GM12865 (cell line): Measurements from ENCODE around the gene RAET1E.

Experiments
- DNase-seq: peaks from one replicate; pipeline ENCODE4 v3.0.0; 2010; ENCODE audit warnings: low read depth
- H3K4me3 ChIP-seq: 2 replicates; pipeline ENCODE4 v1.5.1; 2011; ENCODE audit warnings: mild to moderate bottlenecking, low read depth, low read length, control low read depth
- TF ChIP-seq, protein P1 (sequence below): IDR thresholded peaks from 2 replicates; pipeline ENCODE4 v1.5.1; 2011; ENCODE audit warnings: low read length, control low read depth, low read depth, inconsistent platforms; ENCODE audit not compliant: insufficient read depth; ENCODE audit errors: missing control alignments

The RAET1E gene

DNA sequence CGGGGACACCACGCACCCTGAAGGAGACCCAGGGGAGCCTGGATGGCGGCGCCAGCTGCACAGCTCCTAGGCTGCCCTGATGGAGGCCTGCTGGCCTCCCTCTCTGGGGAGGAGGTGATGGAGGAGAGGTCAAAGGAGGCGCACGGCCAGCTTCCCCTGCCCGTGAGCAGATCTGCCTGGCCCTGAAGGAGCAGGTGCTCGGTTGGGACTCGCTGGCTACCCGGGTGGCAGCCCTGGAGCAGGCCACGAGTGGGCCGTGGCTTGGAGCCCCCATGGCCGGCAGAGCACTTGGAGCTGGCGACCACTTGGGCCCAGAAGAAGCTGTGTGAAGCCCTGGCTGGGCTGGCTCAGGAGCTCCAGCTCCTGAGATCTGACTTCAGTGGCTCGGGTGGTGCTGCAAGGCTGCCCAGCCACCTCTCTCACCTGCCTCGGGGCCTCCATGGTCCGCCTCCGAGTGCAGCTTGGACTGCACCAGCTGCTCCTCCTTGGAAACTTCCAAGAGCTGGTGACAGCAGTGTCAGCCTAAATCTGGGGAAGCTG, 7.5 kb upstream of the RAET1E start:
- TF ChIP-seq, protein P1, sequence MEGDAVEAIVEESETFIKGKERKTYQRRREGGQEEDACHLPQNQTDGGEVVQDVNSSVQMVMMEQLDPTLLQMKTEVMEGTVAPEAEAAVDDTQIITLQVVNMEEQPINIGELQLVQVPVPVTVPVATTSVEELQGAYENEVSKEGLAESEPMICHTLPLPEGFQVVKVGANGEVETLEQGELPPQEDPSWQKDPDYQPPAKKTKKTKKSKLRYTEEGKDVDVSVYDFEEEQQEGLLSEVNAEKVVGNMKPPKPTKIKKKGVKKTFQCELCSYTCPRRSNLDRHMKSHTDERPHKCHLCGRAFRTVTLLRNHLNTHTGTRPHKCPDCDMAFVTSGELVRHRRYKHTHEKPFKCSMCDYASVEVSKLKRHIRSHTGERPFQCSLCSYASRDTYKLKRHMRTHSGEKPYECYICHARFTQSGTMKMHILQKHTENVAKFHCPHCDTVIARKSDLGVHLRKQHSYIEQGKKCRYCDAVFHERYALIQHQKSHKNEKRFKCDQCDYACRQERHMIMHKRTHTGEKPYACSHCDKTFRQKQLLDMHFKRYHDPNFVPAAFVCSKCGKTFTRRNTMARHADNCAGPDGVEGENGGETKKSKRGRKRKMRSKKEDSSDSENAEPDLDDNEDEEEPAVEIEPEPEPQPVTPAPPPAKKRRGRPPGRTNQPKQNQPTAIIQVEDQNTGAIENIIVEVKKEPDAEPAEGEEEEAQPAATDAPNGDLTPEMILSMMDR: no peak
- DNase-seq: no peak
- H3K4me3 ChIP-seq: no peak overlapping the region

DNA sequence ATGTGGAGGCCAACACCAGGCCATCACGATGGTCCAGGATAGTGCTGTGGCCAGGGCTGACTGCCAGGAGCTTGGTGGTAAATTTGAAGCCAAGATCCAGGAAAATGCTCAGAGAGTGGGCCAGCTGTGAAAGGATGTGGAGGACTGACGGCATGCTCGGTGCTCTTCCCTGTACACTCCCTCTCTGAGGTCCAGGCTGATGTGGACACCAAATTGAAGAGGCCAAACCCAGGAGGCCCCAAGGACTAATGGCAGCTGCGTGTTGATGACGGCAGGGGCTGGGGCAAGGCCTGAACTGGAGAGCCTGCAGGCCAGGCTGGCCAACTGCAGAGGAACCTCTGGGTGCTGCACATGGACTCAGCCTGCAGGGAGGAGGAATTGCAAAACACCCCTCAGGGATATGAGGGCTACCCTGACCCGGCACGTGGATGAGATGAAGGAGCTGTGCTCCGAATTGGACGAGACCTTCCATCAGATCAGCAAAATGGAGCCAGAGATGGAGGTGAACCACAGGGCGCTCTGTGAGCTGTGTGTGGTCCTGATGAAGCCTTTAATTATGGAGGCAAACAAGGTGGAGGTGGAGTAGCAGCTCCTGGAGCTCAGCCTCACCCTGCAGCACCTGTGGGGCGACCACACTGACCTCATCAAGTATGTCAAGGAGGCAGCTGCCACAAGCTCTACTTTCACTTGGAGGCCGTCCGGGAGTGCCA, 6.9 kb upstream of the RAET1E start:
- no peak for DNase-seq
- H3K4me3 ChIP-seq: no peak overlapping the region

DNA sequence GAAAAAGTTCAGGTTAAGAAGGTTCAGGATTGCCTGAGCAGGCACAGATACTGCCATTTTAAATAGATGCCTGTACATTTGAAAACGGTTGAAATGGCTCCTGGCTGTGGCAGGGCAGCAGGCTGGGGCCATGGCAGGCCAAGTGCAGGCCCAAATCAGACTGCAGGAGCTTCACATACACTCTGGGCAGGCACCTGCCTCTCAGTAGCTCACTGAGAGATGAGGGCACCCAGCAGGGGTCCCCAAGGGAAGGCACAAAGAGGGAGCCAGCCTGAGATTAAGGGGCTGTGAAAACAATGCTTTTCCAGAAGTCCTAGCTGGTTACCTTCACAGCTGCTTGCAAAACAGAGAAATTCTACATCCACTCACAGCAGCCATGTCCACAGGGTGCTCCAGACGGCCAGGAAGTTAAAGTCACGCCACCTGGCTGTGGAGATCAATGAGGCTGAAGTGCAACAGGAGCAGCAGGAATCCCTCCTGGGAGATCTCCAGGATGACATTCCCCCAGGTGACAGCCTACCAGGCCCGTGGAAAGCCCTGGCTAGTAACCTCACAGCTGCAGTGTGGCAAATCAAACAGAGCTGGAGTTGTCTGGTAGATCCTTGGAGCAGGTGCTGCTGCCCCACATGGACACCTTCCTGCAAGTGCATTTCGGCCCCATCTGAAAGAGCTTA, 6.2 kb upstream of the RAET1E start:
- TF ChIP-seq, protein P1: no peak
- no peak overlapping the region for H3K4me3 ChIP-seq
- no peak for DNase-seq

More for the DNA sequence above, 6.9 kb upstream of the RAET1E start:
- TF ChIP-seq, protein P1: no peak

DNA sequence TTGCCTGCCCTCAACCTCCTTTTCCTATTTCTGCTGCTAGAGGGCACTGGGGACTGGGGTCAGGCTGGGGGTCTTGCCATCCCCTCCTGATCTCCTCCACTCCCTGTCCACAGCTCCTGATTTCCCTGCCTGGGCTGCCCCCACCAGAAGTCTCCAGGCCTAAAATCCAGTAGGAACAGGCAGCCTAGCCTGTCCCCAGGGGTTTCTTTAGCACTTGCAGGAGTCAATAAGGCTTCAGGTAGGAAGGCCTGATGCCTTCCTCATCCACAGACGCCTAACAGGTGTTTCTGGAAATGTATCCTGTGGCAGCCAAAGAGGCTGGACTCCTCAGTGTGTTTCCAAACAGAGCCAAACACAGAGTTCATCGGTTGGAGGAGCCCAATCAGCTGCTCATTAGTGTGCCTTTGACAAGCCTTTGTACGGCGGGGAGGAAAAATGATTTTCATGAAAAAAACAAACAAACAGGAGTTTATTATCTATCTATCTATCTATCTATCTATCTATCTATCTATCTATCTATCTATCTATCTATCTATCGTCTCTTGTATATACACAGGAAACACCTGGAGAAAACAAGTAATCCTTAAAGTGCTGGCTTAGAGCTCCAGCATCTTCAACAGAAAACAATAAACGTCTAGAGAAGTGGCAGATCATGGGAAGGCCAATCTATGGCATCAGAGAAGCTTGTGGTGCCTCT, 3.7 kb upstream of the RAET1E start:
- DNase-seq: no peak
- TF ChIP-seq, protein P1: no peak
- no peak overlapping the region for H3K4me3 ChIP-seq

DNA sequence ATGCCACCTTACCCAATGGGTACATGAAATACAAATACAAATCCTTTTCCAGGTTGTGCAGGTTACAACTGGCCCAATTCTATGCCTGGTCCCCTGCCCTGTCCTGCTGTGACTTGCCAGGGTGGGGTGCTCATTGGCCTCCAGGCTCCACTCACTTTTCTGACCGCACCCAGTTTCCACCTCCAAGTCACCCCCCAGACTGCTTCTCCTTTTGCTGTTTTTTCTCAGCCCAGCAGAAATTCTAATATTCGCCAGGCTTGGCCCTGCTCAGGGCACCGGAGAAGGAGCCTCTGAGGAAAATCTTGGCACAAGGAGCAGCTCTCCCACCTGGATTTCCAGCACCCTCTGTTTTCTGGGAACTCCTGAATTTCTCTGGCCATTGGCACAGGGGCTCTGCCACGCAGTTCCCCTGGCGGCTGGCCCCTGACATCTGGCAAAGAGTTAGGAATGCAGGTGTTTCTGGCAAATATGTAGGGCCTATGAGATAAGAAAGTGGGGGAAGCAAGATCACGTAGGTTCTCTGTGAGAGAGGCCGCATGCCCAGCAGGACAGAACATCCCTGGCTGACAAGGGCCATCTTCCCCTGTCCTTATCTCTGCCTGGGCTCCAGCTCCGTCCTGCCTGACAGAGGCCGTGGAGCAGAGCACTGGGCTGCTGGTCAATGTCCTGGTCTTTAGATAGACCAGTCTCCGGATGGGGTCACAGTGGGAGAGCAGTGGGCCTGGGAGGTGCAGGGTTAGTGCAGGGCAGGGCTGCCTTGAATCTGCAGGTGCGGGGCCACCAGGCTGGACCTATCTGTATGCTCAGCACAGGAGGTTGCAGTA, 2.9 kb upstream of the RAET1E start:
- TF ChIP-seq, protein P1: no peak
- no peak overlapping the region for H3K4me3 ChIP-seq
- DNase-seq: no peak

DNA sequence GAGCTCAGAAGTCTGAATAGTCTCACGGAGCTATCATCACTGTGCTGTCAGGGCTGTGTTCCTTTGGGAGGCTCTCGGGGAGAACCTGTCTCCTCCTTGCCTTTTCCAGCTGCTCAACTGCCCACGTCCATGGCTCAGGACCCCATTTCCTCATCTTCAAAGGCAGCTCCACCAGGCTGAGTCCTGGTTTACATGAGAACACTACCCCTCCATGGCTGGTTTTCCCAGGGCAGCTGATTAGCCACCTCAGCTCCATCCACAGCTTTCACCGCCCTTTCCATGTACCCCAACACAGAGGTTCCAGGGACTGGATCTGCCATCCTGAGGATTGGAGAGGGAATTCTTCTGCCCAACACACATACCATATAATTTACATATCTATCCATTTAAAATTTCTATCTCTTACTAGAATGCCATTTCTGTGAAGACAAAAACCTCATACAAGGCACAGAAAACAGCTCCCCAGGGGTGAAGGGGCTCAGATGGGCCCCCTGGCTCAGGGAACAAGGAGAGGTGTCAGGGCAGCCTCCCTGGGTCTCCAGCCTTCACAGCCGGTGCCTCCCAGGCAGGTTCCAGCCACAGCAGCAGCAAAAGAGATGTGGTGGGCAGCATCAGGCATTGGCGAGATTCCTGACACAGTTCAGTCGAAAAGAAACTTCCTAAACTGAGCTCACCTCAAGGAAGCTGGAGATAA, 2.2 kb upstream of the RAET1E start:
- H3K4me3 ChIP-seq: no peak overlapping the region
- no peak for DNase-seq
- TF ChIP-seq, protein P1: no peak
